ENCODE results near the gene MYH6.

- TF ChIP-seq, protein P1, sequence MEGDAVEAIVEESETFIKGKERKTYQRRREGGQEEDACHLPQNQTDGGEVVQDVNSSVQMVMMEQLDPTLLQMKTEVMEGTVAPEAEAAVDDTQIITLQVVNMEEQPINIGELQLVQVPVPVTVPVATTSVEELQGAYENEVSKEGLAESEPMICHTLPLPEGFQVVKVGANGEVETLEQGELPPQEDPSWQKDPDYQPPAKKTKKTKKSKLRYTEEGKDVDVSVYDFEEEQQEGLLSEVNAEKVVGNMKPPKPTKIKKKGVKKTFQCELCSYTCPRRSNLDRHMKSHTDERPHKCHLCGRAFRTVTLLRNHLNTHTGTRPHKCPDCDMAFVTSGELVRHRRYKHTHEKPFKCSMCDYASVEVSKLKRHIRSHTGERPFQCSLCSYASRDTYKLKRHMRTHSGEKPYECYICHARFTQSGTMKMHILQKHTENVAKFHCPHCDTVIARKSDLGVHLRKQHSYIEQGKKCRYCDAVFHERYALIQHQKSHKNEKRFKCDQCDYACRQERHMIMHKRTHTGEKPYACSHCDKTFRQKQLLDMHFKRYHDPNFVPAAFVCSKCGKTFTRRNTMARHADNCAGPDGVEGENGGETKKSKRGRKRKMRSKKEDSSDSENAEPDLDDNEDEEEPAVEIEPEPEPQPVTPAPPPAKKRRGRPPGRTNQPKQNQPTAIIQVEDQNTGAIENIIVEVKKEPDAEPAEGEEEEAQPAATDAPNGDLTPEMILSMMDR (IDR thresholded peaks at IDR 0.05): no peak
- TF ChIP-seq EZH2 (IDR thresholded peaks at IDR 0.05; ENCODE audit: borderline replicate concordance, insufficient read depth, low read depth, low read length, poor library complexity, severe bottlenecking): no peak
Measured at GRCh38 chr14:23335623-23336022, 72.5 kb downstream of the MYH6 start.
